ENCODE results near the gene MB21D2.

MB21D2 gene

GRCh38 chr3:192840143-192840836, 77.4 kb downstream of the MB21D2 start:
- FAIRE-seq (no peak), DNase-seq (ENCODE audit: insufficient read length, low spot score) (no peak)

GRCh38 chr3:192835818-192836815, 81.5 kb downstream of the MB21D2 start:
- DNase-seq (ENCODE audit: insufficient read length, low spot score) (no peak), FAIRE-seq (no peak)

GRCh38 chr3:192834428-192834827, 83.2 kb downstream of the MB21D2 start:
- FAIRE-seq = no peak

GRCh38 chr3:192833177-192833890, 84.3 kb downstream of the MB21D2 start:
- DNase-seq (ENCODE audit: insufficient read length, low spot score) = no peak
- no peak for FAIRE-seq

More at GRCh38 chr3:192834428-192834827, 83.2 kb downstream of the MB21D2 start:
- no peak for DNase-seq (ENCODE audit: insufficient read length, low spot score)

GRCh38 chr3:192831801-192832347, 85.8 kb downstream of the MB21D2 start:
- no peak for DNase-seq (ENCODE audit: insufficient read length, low spot score)
- no peak for FAIRE-seq

GRCh38 chr3:192831111-192831644, 86.5 kb downstream of the MB21D2 start:
- no peak for FAIRE-seq
- DNase-seq (ENCODE audit: insufficient read length, low spot score) = no peak

- no peak for FAIRE-seq
- DNase-seq (ENCODE audit: insufficient read length, low spot score) = no peak
Observed at GRCh38 chr3:192830291-192831110, 87.2 kb downstream of the MB21D2 start.

GRCh38 chr3:192827863-192828594, 89.6 kb downstream of the MB21D2 start:
- DNase-seq (ENCODE audit: insufficient read length, low spot score) (no peak), FAIRE-seq (no peak)

GRCh38 chr3:192827208-192827607, 90.4 kb downstream of the MB21D2 start:
- no peak for DNase-seq (ENCODE audit: insufficient read length, low spot score)
- FAIRE-seq = no peak

GRCh38 chr3:192826214-192827006, 91.2 kb downstream of the MB21D2 start:
- FAIRE-seq (no peak), DNase-seq (ENCODE audit: insufficient read length, low spot score) (no peak)

- FAIRE-seq = no peak
- no peak for DNase-seq (ENCODE audit: insufficient read length, low spot score)
Observed at GRCh38 chr3:192825657-192826200, 91.9 kb downstream of the MB21D2 start.

- FAIRE-seq (no peak), DNase-seq (ENCODE audit: insufficient read length, low spot score) (no peak)
Observed at GRCh38 chr3:192825216-192825615, 92.4 kb downstream of the MB21D2 start.

GRCh38 chr3:192824313-192824712, 93.3 kb downstream of the MB21D2 start:
- FAIRE-seq (no peak), DNase-seq (ENCODE audit: insufficient read length, low spot score) (no peak)

- DNase-seq (ENCODE audit: insufficient read length, low spot score) (no peak), FAIRE-seq (no peak)
Observed at GRCh38 chr3:192821161-192821560, 96.5 kb downstream of the MB21D2 start.

- no peak for DNase-seq (ENCODE audit: insufficient read length, low spot score)
- no peak for FAIRE-seq
Observed at GRCh38 chr3:192820161-192820560, 97.5 kb downstream of the MB21D2 start.

GRCh38 chr3:192819001-192819569, 98.6 kb downstream of the MB21D2 start:
- DNase-seq (ENCODE audit: insufficient read length, low spot score) (no peak), FAIRE-seq (no peak)

GRCh38 chr3:192818126-192818525, 99.5 kb downstream of the MB21D2 start:
- FAIRE-seq (no peak), DNase-seq (ENCODE audit: insufficient read length, low spot score) (no peak)

GRCh38 chr3:192817506-192817905, 100.2 kb downstream of the MB21D2 start:
- DNase-seq (ENCODE audit: insufficient read length, low spot score) (no peak), FAIRE-seq (no peak)

Measured in GM19239 (cell line).